Measurements from ENCODE around the gene PPP2R5D.
"Not testable (repeated sequence)": the region's sequence is repeated elsewhere in the genome, so short reads cannot be mapped to it uniquely, and the experiment has no call there.

The PPP2R5D gene

DNA sequence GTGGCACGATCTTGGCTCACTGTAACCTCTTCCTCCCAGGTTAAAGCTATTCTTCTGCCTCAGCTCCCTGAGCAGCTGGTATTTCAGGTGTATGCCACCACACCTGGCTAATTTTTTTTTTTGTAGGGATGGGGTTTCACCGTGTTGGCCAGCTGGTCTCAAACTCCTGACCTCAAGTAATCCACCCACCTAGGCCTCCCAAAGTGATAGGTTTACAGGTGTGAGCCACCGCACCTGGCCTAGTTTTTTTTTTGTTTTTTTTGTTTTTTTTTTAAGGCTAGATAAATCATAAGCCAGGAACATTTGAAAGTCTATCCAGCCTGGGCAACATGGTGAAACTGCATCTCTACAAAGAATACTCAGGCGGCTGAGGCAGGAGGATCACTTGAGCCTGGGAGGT is 48.0 kb downstream of the PPP2R5D start:
- DNase-seq (ENCODE audit: low spot score): no peak

DNA sequence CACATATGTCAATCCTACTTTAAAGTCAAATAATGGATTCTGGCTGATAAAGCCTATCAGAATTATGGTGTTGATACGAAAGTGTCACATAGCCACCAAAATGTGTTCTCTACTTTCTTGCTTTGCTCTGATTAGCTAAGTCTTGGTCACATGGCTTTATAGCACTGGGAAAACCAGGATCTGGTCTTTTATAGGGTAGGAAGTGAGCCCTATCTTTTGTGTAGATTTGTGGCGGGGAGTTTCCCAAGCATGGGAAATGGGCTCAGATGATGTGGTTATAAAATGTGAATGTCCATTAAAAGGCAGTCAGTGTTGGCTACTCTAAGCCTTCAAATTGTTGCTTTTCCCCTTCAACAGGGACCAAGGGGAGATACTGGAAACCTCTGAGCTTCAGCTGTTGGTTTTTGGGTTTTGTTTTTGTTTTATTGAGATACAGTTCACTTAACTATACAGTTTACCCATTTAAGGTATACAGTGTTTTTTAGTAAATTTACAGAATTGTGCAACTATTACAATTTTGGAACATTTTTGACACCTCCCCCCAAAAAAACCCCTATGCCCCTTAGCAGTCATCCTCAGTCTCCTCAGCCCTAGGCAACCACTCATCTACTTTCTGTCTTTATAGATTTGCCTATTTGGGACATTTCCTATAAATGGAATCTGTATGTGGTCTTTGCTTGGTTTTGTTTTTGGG is 49.3 kb downstream of the PPP2R5D start:
- no peak for DNase-seq (ENCODE audit: low spot score)

DNA sequence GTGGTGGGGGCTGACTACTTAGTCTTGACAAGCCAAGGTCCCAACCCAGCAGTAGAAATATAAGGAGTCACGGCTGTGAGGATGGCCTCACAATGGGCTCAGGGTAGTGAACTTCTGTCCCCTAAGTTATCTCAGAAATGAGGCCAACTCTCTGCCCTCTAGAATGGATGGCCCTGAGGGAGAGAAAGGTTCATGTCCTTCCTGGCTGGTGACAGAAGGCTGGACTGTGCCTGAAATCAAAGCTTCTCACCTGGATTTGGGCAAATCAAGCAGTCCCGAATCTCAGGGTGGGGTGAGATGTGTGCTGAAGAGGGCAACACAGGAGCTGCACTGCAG is 49.8 kb downstream of the PPP2R5D start:
- no peak for DNase-seq (ENCODE audit: low spot score)

DNA sequence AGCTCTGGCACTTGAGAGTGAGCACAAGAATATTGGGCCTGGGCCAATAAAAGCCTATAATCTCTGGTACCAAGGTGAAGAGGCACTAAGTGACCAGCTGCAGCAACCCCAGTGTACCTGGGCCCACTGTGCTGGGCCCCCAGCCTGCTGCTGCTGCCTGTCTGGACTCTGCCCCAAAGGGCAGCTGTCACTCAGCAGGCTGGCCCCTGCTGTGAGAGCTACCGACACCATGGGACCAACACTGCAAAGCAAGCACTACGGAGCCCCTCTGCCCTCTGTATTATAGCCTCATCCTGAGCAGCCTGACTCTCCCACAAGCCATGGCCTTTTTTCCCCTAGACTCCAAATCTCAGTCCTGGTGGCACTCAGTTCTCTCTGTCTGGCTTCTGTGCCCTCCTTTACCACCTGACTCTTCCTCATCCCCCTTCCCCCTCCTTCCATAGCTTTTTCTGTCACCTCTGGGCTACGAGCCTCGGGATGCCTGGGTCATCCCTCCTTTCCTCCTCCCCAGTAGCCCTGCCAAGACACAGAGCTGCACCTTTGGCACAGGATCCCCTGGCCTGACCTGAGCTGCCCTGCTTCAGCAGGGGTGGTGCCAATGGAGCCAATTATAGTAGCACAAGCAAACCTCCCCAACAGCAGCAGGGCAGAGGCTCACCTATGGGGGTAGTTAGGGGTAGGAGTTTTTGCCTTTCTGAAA is 51.3 kb downstream of the PPP2R5D start:
- DNase-seq (ENCODE audit: low spot score): no peak

DNA sequence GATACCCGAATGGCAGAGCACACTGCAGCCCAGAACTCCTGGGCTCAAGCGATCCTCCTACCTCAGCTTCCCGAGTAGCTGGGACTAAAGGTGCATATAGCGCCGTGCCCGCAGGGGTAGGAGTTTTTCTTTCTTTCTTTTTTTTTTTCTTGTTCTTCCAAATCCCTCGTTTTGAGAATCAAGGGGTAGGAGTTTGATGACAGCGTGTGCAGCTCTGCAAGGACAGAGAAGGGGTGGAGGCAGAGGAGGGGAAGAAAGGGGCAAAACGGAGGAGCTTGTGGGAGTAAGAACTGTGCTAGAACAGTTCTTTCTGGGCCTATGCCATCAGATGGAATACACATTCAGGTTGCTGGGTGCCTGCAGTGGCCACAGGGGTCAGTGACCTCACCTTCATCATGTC is 52.3 kb downstream of the PPP2R5D start:
- DNase-seq (ENCODE audit: low spot score): no peak

DNA sequence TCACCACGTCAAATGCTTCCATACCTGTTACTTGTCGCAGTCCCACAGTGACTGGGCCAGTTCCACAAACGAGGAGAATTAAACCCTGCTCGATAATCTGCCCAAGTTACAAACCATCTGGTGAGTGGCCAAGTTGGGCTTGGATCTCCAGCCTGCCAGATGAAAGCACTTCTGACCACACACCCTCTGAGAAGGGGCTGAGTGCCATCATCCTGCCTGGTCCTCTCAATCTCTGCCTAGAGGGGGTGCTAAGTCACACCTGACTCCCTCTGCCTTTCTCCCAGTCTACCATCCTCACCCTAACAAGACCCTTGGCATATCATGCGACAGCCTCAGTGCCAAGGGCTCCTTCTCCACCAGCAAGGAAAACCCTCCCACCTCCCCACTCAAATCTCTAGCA is 52.8 kb downstream of the PPP2R5D start:
- DNase-seq (ENCODE audit: low spot score): no peak

DNA sequence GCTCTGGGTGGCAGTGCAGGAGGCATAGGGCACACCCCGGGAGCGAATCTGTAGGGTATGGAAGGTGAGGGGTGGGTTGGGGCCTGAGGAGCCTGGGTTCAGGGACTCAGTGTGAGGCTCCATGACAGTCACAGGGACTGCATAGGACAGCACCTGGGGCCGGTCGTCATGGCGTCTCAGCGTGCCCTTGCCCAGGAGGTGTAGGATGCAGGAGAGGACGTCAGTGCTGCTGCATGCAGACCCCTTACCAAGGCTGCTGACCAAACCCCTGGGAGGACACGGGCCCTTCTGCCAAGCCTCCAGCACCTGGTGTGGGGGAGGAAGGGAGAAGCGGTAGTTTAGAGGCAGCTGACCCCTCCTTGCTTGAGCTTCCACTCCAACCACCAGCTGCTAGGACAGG is 53.3 kb downstream of the PPP2R5D start:
- DNase-seq (ENCODE audit: low spot score): no peak

DNA sequence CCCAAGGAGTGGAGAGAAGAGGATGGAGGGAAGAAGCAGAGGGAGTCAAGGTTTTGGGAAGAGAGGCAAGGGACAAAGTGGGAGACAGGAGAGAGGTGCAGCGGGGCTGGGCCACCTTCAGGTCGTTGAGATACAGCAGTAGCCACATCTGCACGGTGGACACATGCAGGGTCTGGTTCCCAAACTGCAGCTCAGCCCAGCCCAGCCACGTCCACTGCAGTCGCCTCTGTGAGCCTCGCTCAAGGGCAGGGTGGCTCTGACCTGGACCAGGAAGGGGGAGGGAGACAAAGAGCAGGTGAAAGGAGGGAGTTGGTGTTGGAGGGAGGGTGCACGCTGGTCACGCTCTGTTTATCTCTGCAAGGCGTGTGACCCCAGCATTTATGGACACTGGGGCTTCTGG is 54.4 kb downstream of the PPP2R5D start:
- DNase-seq (ENCODE audit: low spot score): no peak

DNA sequence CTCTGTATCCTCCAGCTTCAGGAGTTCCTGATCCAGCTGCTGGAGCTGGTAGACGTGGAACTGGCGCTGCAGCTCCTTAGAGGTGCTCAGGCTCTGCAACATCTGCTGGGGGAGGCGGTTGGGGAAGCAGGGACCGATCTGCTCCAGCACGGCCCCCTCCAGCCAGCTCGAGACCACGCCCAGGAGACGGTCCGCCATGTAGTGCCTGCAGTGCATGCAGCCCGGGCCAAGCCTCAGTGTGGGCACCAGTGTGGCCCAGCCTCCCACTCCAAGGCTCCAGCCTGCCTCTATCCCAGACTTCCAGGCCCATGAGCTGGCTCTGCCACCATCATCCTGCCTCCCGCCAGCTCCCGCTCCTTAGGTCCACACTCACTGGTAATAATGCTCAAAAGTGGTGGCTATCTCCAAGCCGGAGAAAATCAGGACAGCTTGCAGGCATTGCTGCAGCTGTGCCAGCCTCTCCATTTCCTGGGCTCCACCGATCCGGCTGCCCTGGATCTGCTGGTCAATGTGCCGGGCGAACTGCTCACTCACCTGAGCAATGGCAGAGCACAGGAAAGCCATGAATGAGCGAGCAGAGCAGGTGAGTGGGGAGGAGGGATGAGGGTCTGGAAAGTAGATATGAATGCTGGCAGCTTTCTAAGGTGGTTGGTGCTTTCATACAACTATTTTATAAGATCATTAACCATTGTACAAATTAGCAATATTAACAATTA is 56.3 kb downstream of the PPP2R5D start:
- DNase-seq (ENCODE audit: low spot score): no peak

DNA sequence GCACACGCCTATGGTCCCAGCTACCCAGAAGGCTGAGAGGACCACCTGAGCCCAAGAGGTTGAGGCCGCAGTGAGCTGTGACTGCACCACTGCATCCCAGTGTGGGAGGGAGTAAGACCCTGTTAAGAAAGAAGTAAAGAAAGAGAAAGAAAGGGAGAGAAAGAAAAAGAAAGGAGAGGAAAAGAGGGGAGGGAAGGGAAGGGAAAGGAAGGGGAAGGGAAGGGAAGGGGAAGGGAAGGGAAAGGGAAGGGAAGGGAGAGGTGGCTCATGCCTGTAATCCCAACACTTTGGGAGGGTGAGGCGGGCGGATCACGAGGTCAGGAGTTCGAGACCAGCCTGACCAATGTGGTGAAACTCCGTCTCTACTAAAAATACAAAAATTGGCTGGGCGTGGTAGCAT is 57.1 kb downstream of the PPP2R5D start:
- not testable (repeated sequence) for DNase-seq (ENCODE audit: low spot score)

DNA sequence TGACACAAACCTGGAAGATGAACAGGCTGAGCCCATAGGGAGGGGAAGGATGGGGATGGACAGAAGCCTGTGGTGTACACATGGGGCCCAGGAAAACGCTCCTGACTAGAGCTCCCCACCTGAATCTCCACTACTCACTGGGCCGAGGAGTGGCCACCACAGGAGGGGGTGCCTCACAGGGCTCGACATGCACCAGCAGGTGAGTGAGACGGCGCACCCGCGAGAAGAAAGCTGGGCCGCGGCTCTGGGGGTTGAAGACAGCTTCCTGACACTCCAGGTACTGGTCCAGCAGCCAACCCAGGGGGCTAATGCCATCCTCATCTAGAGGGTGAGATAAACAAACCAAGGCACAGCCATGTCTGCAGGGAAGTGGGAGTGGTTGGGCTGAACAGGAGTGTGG is 58.9 kb downstream of the PPP2R5D start:
- DNase-seq (ENCODE audit: low spot score): no peak

DNA sequence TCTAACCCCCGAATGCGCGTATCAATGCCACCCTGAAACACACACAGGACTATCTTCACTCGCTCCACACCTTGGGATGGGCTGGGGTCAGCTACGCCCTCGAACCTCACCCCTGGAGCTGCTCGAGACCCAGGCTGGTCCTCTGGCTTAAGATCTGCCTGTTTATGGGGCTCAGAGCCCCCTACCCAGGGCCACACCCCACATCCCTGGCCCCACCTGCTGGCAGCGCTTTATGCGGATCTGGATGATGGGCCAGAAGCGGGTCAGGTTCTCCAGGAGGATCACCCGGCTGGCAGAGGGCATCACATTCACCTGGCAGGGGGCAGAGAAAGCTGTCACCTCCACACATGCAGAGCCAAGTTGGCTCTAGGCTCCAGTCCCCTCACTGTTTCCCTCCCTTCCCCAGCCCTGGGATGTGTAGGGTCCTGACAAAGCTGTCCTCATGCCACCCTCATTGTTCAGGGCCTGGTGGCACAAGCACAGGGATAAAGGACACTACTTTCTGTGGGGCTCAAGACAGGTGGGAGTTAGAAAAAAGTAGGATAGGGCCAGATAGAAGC is 61.1 kb downstream of the PPP2R5D start:
- no peak for DNase-seq (ENCODE audit: low spot score)

DNA sequence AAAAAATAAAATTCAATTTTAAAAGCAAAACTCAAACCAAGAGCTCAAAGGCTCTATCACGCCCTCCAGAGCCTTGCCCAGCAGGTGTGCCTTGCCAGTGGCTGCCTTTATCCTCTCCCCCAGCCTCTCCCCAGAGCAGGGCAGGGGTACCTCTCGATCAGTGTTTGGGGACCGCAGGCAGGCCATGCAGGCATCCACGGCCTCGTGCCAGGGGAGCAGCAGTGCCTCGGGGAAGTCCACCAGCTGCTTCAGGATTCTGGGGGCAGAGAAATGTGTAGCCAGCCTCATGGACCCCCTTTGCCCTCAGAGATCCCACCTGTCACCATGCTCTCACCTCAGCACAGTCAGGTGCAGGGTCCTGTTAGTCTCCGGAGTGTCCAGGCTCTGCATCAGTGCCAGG is 63.6 kb downstream of the PPP2R5D start:
- DNase-seq (ENCODE audit: low spot score): no peak

DNA sequence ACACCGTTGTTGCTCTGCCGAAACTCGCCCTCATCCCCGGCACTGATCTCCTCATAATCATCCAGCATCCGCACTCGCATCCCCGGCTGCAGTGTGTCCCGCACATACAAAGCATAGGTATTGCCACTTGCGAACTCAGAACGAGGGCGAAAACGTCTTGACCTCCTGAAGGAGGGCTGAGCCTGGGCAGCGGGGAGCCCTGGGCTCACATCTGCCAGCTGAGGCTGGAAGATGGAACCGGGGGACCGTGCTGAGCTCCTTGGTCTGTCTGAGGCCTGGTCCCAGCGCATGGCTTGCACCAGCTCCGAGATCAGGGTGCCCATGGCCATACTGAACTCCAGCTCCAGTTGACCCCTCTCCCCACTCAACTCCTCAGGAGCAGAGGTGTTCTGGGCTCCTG is 66.6 kb downstream of the PPP2R5D start:
- no peak for DNase-seq (ENCODE audit: low spot score)

DNA sequence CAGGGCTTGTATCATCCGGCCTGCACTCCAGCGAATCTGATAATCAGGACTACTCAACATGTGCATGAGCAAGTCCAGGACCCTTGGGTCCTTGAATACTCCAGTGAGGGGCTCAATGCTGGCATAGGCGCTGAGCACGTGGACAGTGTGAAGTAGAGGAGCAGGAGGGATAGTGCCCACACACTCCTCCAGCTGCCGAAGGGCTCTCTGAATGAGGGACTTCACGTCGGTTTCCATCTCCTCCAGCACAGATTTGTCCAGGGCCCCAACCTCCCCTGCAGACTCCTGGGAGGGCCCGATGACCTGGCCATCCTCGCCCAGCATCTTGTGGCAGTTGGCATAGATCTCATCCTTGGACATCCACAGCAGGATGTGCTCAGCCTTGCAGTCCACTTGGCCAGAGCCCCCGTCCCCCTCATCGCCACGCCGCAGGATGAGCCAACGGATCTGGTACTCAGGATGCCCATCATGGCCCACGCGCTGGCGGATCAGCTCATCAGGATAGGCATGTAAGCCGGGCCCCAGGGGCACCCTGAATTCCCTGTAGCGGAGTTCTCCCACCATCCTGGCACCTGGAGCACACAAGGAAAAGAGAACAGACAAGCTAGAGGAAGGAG is 68.0 kb downstream of the PPP2R5D start:
- DNase-seq (ENCODE audit: low spot score): no peak

DNA sequence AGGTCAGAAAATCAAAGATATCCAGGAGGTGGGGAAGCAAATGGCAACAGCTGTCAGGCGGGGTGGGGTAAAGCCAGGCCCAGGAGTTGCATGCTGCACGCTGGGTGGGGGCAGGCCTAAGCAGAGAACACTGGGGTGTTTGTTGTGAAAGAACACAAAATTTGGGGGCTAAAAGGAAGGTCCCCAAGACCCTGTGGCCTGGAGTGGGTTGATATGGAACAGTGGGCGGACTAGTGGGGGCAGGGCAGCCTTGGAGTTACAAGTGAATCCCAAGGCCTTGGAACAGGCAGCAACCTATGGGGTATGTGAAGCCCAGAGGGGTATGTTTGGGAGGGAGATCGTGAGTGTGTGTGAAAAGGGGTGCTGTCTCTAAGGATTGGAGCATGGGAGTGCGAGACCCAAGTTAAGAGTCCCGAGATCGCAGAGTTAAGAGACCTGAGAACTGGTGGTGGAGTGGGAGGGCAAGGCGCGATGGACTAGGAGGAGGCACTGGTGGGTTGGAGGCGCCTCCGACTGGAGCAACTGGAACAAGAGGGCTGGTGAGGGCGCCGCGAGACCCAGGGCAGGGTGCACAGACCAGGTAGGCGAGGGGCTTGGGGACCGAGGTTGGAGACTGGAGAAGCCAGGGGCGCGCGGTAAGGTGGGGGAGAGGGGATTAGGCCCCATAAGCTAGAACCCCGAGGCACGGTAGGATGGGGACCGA is 68.6 kb downstream of the PPP2R5D start:
- no peak for DNase-seq (ENCODE audit: low spot score)

DNA sequence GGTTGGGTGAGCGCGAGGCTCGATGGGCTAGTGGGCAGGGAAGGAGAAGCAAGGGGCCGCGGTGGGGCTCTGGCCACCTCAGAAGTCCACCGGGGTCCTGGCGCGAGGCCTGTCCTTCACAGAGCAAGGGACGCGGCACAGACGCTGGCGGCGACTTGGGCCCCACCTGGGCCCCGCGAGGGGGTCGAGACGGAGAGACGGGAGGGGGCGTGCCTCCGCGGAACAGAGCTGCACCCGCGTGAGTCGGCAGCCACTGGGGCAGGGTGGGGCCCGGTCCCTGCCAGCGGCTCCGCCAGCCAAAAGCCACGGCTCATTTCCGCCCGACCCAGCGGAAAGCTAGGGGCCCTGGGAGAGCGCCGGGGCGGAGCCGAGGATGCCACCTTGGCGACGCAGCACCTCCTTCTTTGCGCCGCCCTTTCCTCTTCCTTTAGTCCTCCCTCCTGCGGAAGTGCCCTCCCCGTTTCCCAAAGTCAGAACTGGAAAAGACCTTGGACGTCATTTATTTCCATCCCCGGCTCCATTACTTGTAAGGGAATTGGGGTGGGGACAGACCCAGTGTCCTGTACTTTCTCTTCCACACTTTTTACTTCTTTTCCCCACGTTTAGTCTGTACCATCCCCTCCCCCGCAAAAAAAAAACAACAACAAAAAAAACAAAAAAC is 69.3 kb downstream of the PPP2R5D start, which contains the start of gene CUL7:
TSS of gene CUL7 (minus strand) at position 307 of the 661 bp plus-strand sequence. CDS start 1,063 bp downstream, outside the sequence.
- DNase-seq (ENCODE audit: low spot score): peak; percentile 94

DNA sequence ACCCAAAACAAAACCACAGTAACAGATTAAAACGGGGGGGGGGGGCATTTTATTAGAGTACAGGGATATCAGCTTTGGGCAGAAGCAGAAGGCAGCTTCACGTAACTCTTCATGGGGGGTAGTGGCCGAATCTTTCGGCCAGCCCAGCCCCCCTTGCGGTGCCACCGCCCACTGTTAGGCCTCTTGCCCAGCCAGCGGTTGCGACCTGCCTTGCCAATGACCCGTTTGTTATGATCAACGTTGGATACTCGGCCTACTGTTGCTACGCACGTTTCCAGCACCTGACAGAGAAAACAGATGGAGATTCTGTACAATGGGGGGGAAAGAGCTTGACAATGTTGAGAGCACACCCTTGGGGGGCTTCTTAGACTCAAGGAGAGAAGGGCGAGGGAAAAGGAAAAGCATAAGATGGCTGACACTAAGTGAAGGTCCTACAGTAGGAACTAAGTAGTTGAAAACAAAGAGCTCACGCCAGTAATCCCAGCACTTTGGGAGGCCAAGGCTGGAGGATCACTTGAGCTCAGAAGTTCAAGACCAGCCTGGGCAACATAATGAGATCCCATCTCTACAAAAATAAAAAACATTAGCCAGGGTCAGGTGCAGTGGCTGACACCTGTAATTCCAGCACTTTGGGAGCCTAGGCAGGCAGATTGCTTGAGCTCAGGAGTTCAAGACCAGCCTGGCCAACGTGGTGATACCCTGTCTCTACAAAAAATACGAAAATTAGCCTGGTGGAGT is 70.0 kb downstream of the PPP2R5D start:
- DNase-seq (ENCODE audit: low spot score): no peak

DNA sequence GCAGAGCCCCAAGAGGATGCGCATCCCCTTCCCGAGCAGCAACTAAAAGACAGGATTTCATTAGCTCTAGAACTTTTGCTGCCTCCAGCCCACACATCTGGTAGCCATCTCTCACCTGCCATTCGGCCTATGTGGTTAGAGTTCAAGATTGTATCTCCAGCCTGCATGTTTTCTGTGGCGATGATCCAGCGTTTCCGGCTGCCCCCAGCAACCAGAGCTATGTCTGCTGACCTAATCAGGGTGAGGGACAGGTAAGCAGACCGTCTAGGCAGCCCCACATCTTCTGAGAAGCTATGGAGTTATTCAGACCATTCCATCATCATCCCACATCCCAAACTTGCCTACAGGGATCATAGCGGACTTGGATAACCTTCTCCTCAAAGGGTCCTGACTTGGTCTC is 71.6 kb downstream of the PPP2R5D start:
- no peak for DNase-seq (ENCODE audit: low spot score)

DNA sequence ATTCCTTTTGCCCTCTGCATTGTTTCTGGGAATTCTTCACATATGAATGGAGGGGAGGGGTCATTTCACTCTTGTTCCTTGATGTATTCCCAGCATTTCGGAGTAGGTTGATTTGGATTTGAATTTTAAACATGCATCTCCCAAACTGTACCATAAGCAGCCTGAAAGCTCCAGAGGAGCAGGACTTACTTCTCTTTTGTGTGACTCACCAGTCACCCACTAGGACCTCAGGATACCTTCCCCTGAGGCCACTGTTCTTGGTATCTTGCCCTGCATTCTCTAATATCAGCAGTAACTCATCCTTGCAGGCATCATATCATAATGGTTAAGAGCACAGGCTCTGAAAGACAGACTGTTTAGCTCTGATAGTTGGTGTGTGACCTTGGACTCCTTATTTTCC is 74.2 kb downstream of the PPP2R5D start:
- no peak for DNase-seq (ENCODE audit: low spot score)

All from HuH-7.5 (cell line).